Suprapubic skin (tissue), 4 donors: Measurements from ENCODE around the gene CCK. TPM values are rescaled to one million over a fixed set of nuclear protein-coding genes. Genes with fewer than 3 reads are reported as not detected.

Experiments
- DNase-seq, 2 donors: peaks; one replicate each; pipeline ENCODE4 v3.0.0-alpha.2; 2019; ENCODE audit warnings: low spot score in 2 of 2
- H3K27ac ChIP-seq: fragments of 200-600 bp; sonication (generic); one replicate; pipeline ENCODE4 v1.5.1; 2019
- H3K27me3 ChIP-seq: fragments of 200-600 bp; sonication (generic); one replicate; pipeline ENCODE4 v1.5.1; 2019
- H3K36me3 ChIP-seq: fragments of 200-600 bp; sonication (generic); one replicate; pipeline ENCODE4 v1.5.1; 2019
- H3K4me1 ChIP-seq: fragments of 200-600 bp; sonication (generic); one replicate; pipeline ENCODE4 v1.5.1; 2019
- H3K4me3 ChIP-seq: fragments of 200-600 bp; sonication (generic); one replicate; pipeline ENCODE4 v1.5.1; 2019; ENCODE audit warnings: mild to moderate bottlenecking
- H3K9me3 ChIP-seq: fragments of 200-600 bp; sonication (generic); one replicate; pipeline ENCODE4 v1.5.1; 2019
- CTCF ChIP-seq, 2 donors: fragments of 200-600 bp in 1 of 2; fragments of 450-650 bp in 1 of 2; sonication (generic) in 1 of 2; IDR thresholded peaks; one replicate each; pipeline ENCODE4 v1.5.1; 2016 to 2019; ENCODE audit warnings: antibody characterized with exemption in 2 of 2, mild to moderate bottlenecking in 1 of 2, moderate library complexity in 1 of 2
- EP300 ChIP-seq: sonication (generic); formaldehyde crosslinking; IDR thresholded peaks from one replicate; pipeline ENCODE4 v1.6.1; 2017; ENCODE audit warnings: antibody characterized with exemption
- POLR2A ChIP-seq, 2 donors: fragments of 450-650 bp; IDR thresholded peaks; one replicate each; pipeline ENCODE4 v1.6.1; 2017; ENCODE audit warnings: antibody characterized with exemption in 2 of 2, mild to moderate bottlenecking in 2 of 2, moderate library complexity in 2 of 2
- POLR2AphosphoS5 ChIP-seq, 3 donors: sonication (generic); formaldehyde crosslinking; IDR thresholded peaks; one replicate each; pipeline ENCODE4 v1.6.1; 2017; ENCODE audit warnings: antibody characterized with exemption in 3 of 3
- WGBS: methylation state at CpG from one replicate; pipeline ENCODE4 v1.1.5; 2018; 5-methylcytosine and 5-hydroxymethylcytosine counted together
- total RNA-seq, 4 donors: library from RNA; depleted of rRNA; stranded (reverse); fragments of >200 nt; gene quantifications; one replicate each; pipeline ENCODE4 v1.1.0, GENCODE V29; 2016

The CCK gene
- total RNA-seq, 4 donors from 2014 or later = 1.3 TPM; not detected in 3

- Histone ChIP-seq H3K4me1 (no peaks in the 10 kb centered on the region), H3K27me3 (no peaks in the 10 kb centered on the region), H3K9me3 (no peaks in the 10 kb centered on the region), H3K36me3 (peaks cover 70% of the 10 kb centered on the region), H3K4me3 (no peak overlapping the region), H3K27ac (no peak overlapping the region)
- 86% methylated on average over 17 of the region's 17 CpGs for WGBS
- TF ChIP-seq POLR2AphosphoS5 (IDR thresholded peaks at IDR 0.05) (no peak), EP300 (no peak), POLR2A (IDR thresholded peaks at IDR 0.05) (no peak), CTCF (IDR thresholded peaks at IDR 0.05) (no peak)
- no peak for DNase-seq
Measured at GRCh38 chr3:42220436-42221121, 45.4 kb downstream of the CCK start.

- TF ChIP-seq EP300 = no peak
- peaks cover 3% of the 10 kb centered on the region for H3K4me1 ChIP-seq
- no peaks in the 10 kb centered on the region for H3K27me3 ChIP-seq
- H3K27ac ChIP-seq = no peak overlapping the region
- peaks cover 66% of the 10 kb centered on the region for H3K36me3 ChIP-seq
- DNase-seq = no peak
- H3K4me3 ChIP-seq = no peak overlapping the region
- 68% methylated on average over 5 of the region's 5 CpGs for WGBS
- H3K9me3 ChIP-seq = no peaks in the 10 kb centered on the region
Measured at GRCh38 chr3:42216931-42217333, 49.1 kb downstream of the CCK start.

GRCh38 chr3:42216302-42216701, 49.7 kb downstream of the CCK start:
- Histone ChIP-seq H3K27me3 (no peaks in the 10 kb centered on the region), H3K36me3 (peaks cover 66% of the 10 kb centered on the region), H3K9me3 (no peaks in the 10 kb centered on the region), H3K27ac (no peak overlapping the region), H3K4me3 (no peak overlapping the region), H3K4me1 (peaks cover 3% of the 10 kb centered on the region)
- TF ChIP-seq EP300 = no peak
- TF ChIP-seq POLR2A (IDR thresholded peaks at IDR 0.05) = no peak
- no peak for DNase-seq
- WGBS = 82% methylated on average over 4 of the region's 4 CpGs

GRCh38 chr3:42214565-42215283, 51.3 kb downstream of the CCK start:
- TF ChIP-seq POLR2A (IDR thresholded peaks at IDR 0.05) (no peak), EP300 (no peak), CTCF (IDR thresholded peaks at IDR 0.05) (no peak), POLR2AphosphoS5 (IDR thresholded peaks at IDR 0.05) (no peak)
- no peaks in the 10 kb centered on the region for H3K9me3 ChIP-seq
- H3K4me1 ChIP-seq = peaks cover 3% of the 10 kb centered on the region
- peaks cover 71% of the 10 kb centered on the region for H3K36me3 ChIP-seq
- no peak for DNase-seq
- no peaks in the 10 kb centered on the region for H3K27me3 ChIP-seq
- WGBS = 60% methylated on average over 8 of the region's 8 CpGs
- H3K27ac ChIP-seq = no peak overlapping the region
- no peak overlapping the region for H3K4me3 ChIP-seq

GRCh38 chr3:42214064-42214463, 51.9 kb downstream of the CCK start:
- DNase-seq = no peak
- Histone ChIP-seq H3K9me3 (no peaks in the 10 kb centered on the region), H3K4me3 (no peak overlapping the region), H3K4me1 (peaks cover 3% of the 10 kb centered on the region), H3K27me3 (no peaks in the 10 kb centered on the region), H3K36me3 (peaks cover 74% of the 10 kb centered on the region), H3K27ac (no peak overlapping the region)
- WGBS = 83% methylated on average over 2 of the region's 2 CpGs
- TF ChIP-seq EP300 = no peak
- TF ChIP-seq POLR2A (IDR thresholded peaks at IDR 0.05) = no peak
- TF ChIP-seq POLR2AphosphoS5 (IDR thresholded peaks at IDR 0.05) = no peak
- TF ChIP-seq CTCF (IDR thresholded peaks at IDR 0.05) = no peak

GRCh38 chr3:42213417-42213816, 52.6 kb downstream of the CCK start:
- 69% methylated on average over 6 of the region's 6 CpGs for WGBS
- Histone ChIP-seq H3K4me1 (peaks cover 3% of the 10 kb centered on the region), H3K27me3 (no peaks in the 10 kb centered on the region), H3K4me3 (no peak overlapping the region), H3K36me3 (peaks cover 73% of the 10 kb centered on the region), H3K27ac (no peak overlapping the region), H3K9me3 (no peaks in the 10 kb centered on the region)
- DNase-seq = no peak
- TF ChIP-seq CTCF (IDR thresholded peaks at IDR 0.05) (no peak), POLR2A (IDR thresholded peaks at IDR 0.05) (no peak), EP300 (no peak), POLR2AphosphoS5 (IDR thresholded peaks at IDR 0.05) (no peak)
